GM18498 (cell line): ENCODE measurements around the gene C1QL1.

ENCODE experiments used
- ATAC-seq: cut with Tn5 transposase; IDR thresholded peaks from one replicate; pipeline ENCODE4 v1.9.1; 2021; ENCODE audit warnings: mild to moderate bottlenecking, moderate library complexity; ENCODE audit not compliant: unreplicated experiment

Gene C1QL1

DNA sequence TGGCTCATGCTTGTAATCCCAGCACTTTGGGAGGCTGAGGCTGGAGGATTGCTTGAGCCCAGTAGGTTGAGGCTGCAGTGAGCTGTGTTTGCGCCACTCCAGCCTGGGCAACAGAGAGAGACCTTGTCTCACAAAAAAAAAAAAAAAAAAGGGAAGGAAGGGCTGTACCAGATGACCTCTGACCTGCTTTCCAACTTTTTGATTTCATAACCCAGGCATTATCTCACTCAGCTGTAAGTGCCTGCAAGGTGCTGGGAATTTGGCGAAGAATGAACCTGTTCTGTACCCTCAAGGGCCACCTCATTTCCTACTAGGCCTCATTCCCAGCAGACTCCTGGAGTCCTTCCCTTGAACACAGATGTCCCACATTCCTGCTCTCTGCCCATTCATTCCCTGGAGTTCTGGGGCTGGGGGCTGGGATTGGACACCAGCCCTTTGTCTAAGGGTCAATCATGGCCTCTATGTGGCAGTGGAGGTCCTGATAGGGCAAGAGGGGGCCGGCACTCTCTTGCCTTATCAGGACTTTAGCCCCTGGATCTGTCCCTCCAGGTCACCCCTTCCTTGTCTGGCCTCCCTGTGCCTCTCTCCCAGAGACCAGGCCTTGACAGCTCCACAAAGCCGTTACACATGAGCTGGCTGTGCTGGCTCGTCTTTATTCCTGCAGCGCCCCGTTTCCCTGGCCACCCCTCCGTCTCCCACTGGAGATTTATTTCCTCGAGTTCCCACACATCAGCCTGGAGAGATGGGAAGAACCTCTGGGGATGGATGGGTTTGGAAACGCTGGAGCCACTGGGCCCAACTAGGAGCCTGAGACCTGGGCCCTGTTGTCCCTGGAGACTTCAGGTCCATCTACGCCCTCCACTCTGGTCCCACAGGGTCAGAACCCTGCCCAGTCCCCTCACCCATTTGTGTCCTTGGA is 52.0 kb downstream of the C1QL1 start:
- no peak for ATAC-seq

DNA sequence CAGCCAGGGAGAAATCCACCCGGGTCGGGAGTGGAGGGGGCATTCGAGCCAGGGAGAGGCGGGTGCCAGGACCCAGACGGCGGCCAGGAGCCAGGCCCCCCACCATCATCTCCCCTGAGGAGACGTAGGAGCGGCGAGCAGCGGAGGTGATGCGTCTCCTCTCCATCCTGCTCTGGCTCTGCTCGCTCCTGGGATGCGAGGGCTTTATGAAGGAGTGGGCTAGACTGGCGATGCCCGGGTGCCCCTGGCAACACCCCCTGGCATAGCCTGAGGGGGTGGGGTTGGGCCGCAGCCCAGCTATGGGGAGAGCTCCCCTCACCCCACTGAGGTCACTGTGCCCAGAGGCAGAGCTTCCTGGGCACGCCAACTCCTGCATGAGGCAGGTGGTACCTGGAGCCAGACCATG is 52.8 kb downstream of the C1QL1 start, which contains the start of gene GFAP:
Gene GFAP (minus strand): TSS at position 180 of the 406 bp plus-strand sequence. CDS start 14 bp downstream, at position 166.
- ATAC-seq, result no peak

- no peak for ATAC-seq
These were observed 53.3 kb downstream of the C1QL1 start for GRCh38 chr17:44914698-44915271.

DNA sequence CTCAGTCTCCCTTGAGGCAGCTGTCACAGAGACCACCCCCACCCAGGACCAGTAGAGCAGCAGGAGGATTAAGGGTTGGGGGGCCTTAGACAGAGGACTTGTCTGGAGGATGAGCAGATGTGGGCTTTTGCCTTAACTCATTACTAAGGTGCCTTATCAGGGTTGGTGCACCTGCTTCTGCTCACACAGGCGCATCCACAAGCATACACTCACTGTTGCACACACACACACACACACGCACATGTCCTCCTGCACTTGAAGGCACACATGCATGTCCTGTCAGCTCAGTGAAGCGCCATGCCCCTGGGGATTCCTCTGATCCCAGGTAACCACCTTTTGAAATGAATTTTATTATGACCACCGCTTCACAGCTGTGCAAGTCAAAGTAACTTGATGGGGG is 54.0 kb downstream of the C1QL1 start:
- no peak for ATAC-seq

DNA sequence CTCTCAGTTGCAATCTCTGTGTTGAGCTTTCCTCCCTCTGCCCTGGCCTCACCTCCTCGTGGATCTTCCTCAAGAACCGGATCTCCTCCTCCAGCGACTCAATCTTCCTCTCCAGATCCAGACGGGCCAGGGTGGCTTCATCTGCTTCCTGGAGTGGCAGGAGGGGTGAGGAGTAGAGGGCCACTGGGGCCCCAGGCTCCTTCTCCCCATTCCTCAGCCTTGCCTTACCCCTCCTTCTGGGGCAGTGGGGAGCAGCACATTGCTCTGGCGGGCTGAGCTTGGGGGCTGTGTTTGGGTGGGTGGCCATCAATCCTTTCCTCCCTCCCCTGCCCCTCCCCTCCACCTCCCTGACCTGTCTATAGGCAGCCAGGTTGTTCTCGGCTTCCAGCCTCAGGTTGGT is 54.4 kb downstream of the C1QL1 start:
- ATAC-seq, result no peak

GRCh38 chr17:44912763-44913544 is 55.1 kb downstream of the C1QL1 start:
- ATAC-seq, result no peak

DNA sequence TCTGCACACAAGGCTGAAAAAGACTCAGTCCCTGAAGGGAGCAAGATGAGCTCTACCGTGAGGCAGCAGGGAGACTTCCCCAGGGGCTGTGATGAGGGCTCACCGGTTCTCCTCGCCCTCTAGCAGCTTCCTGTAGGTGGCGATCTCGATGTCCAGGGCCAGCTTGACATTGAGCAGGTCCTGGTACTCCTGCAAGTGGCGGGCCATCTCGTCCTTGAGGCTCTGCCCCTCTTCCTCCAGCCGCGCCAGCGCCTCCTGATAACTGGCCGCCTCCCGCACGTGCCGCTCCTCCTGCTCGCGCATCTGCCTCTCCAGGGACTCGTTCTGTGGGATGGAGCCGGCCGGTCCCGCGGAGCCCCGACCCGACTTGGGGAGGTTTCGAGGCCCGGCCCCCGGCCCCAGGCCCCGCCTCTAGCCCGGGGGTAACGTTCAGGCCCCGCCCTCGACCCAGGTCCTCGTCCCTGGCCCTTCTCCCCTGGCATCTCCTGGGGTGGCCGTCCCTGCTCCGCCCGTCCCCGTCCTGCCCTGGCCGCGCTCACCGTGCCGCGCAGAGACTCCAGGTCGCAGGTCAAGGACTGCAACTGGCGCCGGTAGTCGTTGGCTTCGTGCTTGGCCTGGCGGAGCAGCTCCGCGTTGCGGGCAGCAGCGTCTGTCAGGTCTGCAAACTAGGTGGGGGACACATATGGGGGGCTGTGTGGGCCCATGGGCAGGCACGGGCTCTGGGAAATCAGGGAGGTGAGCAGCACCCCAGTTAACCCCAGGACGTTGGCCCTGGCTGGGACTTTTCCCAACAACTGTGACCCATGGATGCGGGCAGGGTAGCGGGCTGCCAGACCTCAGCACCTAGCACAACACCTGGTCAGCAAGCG is 56.7 kb downstream of the C1QL1 start:
- ATAC-seq, result no peak

- no peak for ATAC-seq
These were observed 57.6 kb downstream of the C1QL1 start for GRCh38 chr17:44910231-44911106.
